ENCODE data around the gene PRDM7.

- TF ChIP-seq CTCF (IDR thresholded peaks at IDR 0.05) (no peak), POLR2A (IDR thresholded peaks at IDR 0.05) (no peak)
Measured at GRCh38 chr16:90018297-90018651, 58.9 kb downstream of the PRDM7 start.
